Central memory CD4-positive, alpha-beta T cell (primary cell): Measurements from ENCODE around the gene MUC4.
"Not testable (repeated sequence)": the region's sequence is repeated elsewhere in the genome, so short reads cannot be mapped to it uniquely, and the experiment has no call there.

Experiments
- DNase-seq: peaks from one replicate; pipeline ENCODE4 v3.0.0; 2022

Gene MUC4

DNA sequence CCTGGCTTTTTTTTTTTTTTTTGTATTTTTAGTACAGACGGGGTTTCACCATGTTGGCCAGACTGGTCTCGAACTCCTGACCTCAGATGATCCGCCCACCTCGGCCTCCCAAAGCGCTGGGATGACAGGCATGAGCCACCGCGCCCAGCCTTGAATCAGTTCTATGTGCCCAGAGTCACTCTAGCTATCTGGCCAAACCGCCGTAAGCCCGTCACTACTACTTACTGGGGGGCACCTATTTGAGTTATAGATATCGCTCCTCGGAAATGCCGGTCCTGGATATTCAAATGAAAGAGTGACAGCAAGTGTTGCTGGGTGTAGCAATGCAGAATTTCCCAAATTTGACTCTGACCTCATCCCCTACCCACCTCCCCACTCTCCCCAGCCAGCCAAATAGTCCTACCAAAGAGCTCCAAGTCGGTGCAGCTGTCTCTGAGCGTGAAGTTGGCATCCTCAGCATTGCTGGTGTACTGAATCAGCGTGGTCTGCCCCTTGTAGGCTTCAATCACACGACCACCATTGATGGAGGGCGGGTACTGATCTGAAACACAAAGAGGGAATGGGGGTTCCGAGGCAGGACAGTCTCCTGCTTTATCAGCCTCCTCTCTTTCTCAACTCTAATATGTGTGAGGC lies 52.9 kb downstream of the MUC4 start:
- DNase-seq, result no peak

DNA sequence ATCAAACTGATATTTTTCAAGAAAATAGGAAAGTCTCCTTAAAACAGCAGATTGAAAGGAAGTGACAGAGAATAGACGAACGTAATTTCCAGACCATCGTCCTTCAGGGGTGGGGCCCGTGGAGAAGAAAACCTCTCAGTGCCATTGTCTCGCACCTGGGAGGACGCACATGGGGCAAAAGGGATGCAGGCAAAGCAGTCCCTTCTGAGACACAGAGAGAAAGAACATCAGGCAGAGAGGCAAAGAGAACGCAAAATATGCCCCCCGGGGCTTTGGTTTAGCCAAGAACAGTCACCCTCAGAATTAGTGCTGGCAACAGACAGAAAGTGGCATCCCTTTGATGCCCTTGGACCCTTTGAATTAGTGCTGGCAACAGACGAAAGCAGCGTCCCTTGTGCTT lies 53.9 kb downstream of the MUC4 start:
- DNase-seq, result no peak

DNA sequence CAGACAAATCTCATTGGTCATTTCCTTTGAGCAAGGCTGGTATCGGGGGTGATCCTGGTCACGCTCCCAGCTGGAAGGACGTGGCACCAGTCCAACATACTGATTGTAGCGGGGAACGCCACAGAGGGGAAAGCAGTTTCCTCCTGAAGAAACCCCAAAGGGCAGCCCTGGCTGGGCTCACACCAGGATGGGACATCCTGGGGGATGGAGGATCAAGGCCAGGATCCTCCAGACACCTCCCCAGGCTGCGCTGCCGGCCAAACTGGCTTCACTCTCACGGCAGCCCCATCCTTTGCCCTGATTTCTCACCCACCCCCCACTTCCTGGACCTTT lies 54.3 kb downstream of the MUC4 start:
- DNase-seq, result no peak

DNA sequence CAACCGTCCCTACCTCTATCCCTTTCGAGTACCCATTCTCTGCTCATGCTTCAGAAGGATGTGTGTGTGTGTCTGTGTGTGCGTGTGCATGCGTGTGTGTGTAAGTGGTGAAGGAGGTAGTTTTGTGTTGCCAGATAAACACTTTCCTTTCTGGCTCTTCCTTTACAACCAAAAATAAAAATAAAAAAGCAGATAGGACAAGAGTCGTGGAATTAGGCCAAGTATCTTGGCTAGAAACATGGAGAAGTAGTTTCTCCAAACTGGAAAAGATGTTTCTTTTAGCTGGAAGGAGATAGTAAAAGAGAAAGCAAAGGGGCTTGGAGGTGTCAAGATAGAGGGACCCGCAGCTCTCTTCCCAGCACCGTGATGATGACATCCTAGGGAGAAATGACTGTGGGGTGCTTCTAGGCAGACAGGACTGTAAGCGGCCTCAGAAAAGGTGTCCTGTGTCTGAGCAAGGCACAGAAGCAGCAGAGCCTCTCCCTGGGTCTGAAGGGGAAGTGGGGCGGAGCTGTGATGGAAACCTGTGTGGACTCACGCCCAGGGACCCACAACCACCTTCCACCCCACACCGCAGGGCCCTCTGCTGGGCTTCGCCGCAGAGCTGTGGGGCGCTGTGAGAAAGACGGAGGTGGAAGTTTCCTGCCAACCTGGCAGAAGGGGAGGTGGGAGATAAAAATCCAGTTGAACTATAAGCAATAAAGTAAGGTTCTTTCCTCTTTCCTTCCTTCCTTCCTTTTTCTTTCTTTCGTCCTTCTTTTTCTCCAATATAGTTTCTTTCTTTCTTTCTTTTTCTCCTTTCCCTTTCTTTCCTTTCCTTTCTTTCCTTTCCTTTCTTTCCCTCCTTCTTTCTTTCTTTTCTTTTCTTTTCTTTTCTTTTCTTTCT lies 55.7 kb downstream of the MUC4 start:
- DNase-seq, result no peak

DNA sequence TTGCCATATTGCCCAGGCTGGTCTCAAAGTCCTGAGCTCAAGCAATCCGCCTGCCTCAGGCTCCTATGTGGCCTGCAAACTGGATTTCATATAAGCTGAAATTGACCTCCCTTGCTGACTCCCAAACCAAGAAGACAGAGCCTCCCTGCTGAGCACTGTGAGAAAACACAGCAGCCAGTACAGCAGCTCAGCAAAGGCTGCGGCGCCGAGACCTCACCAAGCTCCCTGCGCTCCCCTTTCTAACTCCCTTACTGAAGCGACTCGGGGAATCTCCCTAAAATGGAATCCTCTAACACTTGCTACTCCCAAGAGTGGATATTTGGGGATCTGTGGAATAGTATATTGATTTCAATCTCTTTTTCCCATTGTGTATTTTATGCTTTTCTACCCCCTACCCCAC lies 56.3 kb downstream of the MUC4 start:
- DNase-seq, result no peak

DNA sequence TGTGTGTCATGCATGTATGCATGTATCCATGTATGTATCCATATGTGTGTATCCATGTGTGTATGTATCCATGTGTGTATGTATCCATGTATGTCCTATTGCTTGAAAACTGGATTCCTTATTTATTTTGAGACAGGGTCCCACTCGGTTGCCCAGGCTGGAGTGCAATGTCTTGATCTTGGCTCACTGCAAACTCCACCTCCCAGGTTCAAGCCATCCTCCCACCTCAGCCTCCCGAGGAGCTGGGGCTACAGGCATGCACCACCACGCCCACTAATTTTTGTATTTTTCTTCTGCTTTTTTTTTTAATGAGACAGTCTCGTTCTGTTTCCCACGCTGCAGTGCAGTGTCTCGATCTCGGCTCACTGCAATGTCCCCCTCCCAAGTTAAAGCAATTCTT lies 56.8 kb downstream of the MUC4 start:
- DNase-seq, result no peak

DNA sequence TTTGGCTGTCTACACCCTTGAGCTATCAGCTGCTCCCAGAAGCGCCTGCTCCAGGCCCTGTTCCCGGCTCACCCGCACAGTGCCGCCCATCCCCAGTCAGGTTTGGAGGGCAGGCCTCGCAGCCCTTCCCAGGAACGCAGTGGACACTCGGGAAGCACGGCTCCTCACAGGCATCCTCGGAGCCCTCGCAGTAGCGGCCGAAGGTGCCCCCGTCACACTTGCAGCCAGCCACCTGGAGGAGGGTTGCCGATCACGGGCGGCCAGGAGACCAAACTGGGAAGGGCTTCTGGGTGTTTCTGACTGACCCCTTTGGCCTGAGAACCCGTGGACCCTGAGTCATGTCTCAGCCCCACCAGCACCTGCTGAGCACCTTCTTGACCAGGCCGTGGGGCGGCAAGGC lies 57.6 kb downstream of the MUC4 start:
- no peak for DNase-seq

DNA sequence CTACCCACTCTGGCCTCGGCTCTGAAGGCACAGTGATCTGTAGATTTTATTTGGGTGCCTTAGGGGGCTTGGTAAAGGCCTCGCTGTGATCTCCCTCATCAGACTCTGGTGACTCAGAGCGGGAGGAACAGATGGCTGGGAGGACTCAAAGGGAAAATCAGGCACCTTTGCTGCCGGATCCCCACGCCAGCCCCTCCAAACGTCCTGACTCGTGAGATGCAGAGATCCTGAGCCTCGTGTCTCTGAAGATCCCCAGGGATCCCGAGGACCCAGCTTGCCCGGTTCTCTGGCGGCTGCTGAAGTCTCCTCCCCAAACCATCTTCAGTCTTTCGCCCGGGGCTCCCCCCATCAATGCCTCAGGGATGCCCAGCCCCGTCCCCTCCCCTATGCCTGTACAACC lies 58.1 kb downstream of the MUC4 start:
- DNase-seq, result no peak

DNA sequence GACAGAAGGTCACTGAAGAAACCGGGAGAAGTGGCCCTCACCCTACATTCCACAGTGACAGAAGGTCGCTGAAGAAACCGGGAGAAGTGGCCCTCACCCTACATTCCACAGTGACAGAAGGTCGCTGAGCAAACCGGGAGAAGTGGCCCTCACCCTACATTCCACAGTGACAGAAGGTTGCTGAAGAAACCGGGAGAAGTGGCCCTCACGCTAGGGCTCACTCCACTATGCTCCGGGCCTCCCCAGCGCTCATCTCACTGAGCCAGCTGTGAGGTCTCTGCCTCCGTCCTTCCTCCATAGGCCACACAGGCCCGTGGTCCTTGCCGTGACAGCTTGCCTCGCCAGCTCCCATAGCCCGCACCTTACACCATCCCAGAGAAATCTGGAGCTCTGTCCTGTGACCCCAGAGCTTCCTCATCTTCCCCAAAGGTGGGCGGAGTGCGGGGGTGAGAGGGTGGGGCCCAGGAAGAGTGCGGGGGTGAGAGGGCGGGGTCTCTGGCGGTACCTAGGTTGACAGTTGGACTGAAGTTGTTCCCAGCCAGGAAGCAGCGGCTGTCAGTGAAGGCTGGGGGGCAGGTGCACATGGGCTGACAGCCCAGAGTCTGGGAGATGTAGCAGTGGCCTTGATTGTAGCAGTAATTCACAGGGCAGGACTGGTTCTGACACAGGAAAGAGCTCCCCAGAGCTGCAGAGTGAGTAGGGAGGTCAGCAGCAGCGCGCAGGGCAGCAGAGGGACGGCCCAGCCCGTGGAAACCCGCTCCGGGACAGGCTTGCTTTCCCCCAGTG lies 59.0 kb downstream of the MUC4 start:
- no peak for DNase-seq

DNA sequence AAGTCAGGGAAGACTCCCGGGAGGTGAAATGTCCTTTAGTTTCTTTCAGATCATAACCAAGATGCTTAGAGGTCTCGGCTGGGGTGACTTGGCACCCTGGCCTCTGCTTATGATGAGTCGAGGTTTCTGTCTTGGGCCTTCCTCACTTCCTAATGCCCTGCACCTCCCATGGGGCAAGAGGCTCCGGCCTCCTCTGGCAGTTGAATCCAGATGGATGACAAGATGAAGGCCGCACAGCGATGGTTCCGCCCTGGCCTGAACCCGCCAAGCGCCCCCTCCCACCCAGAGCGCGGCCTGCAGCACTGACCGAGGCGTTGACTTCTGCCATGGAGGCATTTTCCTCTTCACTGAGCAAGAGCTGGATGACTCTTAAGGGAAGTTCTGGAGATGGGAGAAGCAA lies 59.7 kb downstream of the MUC4 start:
- no peak for DNase-seq

DNA sequence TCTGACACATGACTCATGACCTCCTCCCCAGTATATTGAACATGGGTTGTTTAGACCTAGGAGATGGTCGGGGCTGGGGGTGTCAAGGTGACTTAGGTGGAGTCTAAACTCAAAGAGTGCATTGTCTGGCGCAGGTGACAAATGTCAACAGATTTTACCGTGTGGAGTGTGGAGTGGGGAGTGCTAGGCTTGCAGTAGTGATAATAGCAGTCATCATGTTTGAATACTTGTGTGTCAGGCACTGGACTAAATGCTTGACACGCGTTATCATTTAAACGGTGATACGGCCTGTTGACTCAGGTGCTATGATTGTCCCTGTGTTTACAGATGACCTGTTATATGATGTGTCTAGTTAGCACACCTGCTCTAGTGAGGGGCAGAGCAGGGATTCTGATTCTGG lies 60.2 kb downstream of the MUC4 start:
- DNase-seq, result no peak

DNA sequence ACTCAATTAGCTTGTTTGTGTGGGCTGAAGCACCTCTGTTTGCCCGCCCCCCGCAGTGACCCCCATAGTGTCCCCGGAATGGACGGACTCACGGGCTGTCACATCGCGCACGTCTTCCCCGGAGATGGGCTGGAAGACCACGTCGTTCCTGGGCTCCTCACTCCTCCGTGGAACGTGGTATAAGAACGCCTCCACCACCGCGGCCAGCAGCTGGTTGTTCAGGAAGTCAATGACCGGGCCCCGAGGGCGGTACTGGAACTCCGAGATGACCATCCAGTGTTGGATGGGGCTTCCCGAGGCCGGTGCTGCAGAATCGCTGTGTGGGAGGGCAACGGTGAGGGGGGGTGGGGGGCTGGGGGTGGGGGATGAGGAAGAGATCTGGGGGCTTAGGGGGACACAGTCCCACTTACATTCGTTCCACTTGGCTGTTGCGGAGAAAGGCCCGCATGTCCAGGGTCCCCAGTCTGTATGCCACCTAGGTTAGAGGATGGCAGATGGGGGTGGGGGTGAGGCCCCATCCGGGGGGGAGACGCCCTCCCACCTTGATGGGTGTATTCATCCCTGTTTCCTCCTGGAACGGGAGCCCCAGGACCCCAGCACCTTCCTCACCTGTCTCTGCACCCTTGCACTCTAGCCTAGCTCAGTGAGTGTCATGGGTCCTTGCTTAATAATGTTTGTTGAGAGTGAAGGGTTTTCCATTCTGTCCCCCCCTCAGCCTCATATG lies 60.8 kb downstream of the MUC4 start:
- DNase-seq, result no peak

DNA sequence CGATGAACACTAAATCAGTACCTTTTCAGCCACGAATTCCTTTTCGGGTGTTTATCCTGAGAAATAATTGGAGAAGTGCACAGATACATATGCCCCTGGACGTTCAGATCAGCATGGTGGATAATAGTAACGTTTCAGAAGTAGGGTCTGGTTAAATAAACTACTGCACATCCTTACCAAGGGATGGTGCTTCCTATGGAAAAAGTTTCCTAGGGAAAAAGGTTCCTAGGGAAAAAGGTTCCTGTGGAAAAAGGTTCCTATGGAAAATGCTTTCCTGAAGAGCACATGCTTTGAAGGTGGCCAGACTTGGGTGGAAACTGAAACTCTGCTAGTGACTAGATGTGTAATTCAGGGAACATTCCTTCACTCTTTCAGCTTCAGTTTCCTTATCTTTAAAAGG lies 62.6 kb downstream of the MUC4 start:
- not testable (repeated sequence) for DNase-seq

DNA sequence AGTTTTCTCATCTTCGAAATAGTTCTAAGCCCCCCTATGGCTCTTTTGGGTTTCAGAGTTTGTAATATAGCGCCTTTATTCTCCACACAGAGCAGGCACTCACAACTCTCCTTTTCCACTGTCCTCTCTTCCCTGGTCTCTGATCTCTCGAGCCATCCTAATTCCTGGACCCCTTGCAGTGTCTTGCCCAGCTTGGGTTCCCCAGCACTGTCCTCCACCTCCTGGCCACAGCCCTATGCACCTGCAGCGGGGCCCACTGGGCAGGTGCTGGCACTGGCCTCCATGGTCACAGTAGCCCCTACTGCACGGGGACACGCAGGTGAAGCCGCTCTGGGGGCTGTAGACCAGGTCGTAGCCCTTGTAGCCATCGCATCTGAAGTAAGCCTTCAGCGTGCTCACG lies 63.1 kb downstream of the MUC4 start:
- no peak for DNase-seq

DNA sequence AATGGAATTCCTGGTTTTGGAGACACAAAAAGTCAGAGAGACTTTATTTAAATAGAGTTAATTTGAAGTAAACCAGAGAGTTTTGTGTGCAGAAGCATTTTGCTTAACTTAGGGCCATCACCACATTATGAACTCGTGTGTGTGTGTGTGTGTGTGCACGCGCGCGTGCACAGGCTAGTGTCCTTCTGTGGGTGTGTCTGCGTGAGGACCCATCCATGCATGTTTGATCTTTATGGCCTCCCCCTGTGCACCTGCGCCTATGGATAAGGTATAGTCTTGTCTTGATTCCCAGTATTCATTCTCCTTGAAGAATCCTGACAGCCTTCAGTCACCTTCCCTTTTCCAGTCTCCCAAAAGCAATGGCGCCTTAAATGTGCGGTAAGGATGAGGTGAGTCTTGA lies 65.0 kb downstream of the MUC4 start:
- no peak for DNase-seq

DNA sequence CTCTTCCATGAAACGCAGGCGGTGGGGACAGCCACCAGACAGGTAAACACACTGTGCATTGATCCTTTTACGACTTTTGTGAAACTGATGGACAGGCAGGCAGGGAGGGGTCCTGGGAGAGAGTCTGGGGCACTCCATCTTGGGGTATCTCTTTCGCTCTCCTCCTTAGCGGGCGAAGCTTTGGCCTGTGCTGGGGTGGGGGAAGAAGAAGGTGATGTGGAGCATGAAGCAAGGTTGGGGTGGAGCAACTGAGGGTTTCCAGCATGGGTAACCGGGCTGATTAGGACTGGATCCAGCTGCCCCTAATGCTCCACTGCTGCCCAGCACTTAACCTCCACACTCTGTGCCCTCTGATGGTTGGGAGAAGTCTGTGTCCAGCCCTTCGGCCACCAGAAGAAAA lies 65.4 kb downstream of the MUC4 start:
- DNase-seq, result no peak

DNA sequence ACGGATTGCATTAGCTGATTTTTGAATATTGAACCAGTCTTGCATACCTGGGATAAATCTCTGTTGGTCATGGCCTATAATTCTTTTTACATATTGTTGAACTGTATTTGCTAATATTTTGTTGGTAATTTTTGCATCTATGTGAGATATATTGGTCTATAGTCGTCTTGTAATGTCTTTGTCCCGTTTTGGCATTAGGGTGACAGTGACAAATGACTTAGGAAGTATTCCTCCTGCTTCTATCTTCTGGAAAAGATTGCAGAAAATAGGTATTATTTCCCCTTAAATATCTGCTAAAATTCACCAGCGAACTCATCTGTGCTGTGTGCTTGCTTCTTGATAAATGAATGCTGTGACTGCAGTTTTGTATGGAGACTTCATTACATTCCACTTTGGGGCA lies 67.3 kb downstream of the MUC4 start:
- no peak for DNase-seq

DNA sequence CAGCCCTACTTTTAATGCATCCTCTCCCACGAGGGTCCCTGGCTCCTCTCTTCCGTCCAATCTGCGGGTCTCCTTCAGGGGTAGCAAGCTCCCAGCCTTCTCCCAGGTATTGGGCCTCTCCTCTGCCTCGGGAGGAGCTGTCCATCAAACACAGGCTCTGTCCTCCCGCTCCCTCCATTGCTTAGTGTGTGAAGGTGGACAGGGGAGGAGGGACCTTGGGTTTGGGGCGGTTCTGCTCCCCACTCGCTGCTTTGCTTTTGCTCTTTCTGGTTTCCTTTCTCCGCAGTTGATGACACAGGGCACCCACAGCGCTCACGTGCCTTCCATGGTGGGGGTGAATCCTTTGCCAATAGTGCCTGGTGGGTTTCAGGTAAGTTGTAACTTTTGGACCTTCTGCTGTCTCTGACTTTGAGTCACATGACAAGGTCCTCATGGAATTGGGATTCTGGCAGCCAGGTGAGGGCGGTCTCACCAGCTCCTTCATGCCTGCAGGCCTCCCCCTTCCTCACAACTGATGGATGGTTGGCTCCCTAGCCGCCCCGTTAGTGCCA lies 72.1 kb downstream of the MUC4 start:
- DNase-seq, result no peak

DNA sequence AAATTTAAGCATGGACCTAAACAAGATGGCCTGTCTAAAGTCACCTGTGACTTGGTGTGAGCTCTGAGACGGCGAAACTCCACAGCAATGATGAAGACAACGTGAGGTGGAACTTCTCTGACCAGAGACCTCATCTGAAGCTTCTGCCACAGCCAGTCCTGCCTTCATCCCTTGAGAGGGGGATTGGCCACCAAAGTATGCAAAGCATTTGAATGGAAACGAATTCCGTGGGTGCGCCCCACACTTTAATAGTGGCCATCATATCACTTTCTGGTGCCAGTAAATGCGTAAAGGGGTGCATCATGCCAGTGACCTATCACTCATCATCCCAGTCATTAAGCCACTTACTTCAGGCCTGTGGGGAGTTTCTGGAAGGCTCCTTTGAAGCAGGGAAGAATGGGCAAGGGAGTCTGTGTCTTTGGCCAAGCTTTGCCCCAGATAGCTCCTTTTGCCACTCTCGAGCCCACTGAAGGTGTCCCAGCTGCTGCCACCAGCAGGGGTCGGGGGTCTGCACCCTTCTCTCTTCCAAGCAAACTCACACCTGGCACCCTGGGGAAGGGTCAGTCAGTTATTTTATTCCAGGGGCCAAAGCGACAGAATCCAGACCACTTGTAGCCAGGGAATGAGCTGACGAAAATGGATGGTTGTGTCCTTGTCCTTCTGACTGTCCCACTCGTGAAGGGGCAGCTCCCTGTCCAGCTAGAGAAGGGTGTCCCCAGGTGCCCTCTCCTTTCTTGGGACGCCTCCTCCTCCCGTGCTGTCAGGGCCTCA lies 73.3 kb downstream of the MUC4 start:
- DNase-seq, result no peak

DNA sequence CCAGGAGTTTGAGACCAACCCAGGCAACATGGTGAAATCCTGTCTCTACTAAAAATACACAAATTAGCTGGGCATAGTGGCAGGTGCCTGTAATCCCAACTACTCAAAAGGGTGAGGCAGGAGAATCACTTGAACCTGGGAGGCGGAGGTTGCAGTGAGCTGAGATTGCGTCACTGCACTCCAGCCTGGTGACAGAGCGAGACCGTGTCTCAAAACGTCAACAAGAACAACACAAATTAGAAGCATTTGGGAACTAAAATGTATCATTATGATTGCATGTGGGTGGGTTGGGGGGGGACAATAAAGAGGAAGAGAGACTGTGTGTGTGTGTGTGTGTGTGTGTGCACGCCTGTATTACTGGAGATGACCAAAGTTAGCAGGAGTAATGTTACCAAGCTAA lies 73.9 kb downstream of the MUC4 start:
- not testable (repeated sequence) for DNase-seq

DNA sequence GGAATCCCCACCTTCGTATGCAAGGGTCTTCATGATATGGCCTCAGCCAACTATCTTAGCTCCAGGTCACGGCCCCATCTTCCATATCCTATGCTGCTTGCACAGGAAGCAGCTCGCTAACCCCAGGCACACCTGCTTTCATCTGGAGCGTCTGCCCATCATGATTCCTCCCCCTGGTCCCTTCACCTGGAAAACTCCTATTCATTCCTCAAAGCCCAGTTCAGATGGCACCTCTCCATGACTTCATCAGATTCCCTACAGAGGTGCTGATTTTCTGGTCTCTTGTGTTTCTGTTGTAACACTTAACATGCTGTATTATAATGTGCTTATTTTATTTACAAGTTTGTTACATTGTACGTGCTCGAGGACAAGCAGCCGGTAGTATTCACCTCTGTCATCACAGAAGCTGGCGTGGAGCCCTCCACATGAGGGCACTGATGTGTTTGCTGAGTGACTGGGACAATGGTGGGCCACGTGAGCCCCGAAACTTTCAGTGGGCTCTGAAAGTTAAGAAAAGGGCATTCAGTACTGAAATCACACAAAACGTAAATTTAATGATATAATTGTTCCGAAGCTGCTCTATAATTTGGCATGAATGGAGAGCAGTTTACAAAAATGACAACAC lies 74.8 kb downstream of the MUC4 start:
- DNase-seq, result no peak
